GM12878 (cell line): ENCODE results near the gene CEP295NL.

Experiments
- ATF3 ChIP-seq: IDR thresholded peaks from 2 replicates; pipeline ENCODE4 v1.6.1; 2011; ENCODE audit warnings: low read depth, mild to moderate bottlenecking, low read length, moderate library complexity, borderline replicate concordance; ENCODE audit errors: extremely low read depth
- POLR2A ChIP-seq: IDR thresholded peaks from 2 replicates; pipeline ENCODE4 v1.6.1; 2011; ENCODE audit warnings: low read depth, mild to moderate bottlenecking, low read length
- POLR2AphosphoS5 ChIP-seq: IDR thresholded peaks from 2 replicates; pipeline ENCODE4 v1.6.1; 2011; ENCODE audit warnings: mild to moderate bottlenecking, low read length, inconsistent platforms
- SMARCA5 ChIP-seq: fragments of 450-650 bp; IDR thresholded peaks from 2 replicates; pipeline ENCODE4 v1.6.1; 2017; ENCODE audit warnings: mild to moderate bottlenecking
- TAF1 ChIP-seq: IDR thresholded peaks from 2 replicates; pipeline ENCODE4 v1.6.1; 2011; ENCODE audit warnings: mild to moderate bottlenecking, low read depth, low read length, borderline replicate concordance

GRCh38 chr17:78893684-78894083 lies 9.3 kb downstream of the CEP295NL start:
- no peak for TF ChIP-seq ATF3
- no peak for TF ChIP-seq POLR2AphosphoS5
- TF ChIP-seq TAF1: no peak
- TF ChIP-seq SMARCA5: no peak
- no peak for TF ChIP-seq POLR2A
